Neutrophil (primary cell): ENCODE data around the gene METTL16.
"Not testable (repeated sequence)": the region's sequence is repeated elsewhere in the genome, so short reads cannot be mapped to it uniquely, and the experiment has no call there.

Source experiments
- H3K27ac ChIP-seq: fragments of 200-600 bp; sonication (generic); 2 replicates; pipeline ENCODE4 v1.5.1; 2016; ENCODE audit warnings: mild to moderate bottlenecking, moderate library complexity
- H3K27me3 ChIP-seq: fragments of 200-600 bp; sonication (generic); 2 replicates; pipeline ENCODE4 v1.6.0; 2016; ENCODE audit warnings: mild to moderate bottlenecking
- H3K36me3 ChIP-seq: fragments of 200-600 bp; sonication (generic); 2 replicates; pipeline ENCODE4 v1.5.1; 2017
- H3K4me1 ChIP-seq, 2 experiments: fragments of 200-600 bp in 1 of 2; sonication (generic) in 1 of 2; 1 replicate in 1 of 2; 2 replicates in 1 of 2; pipeline versions ENCODE4 v1.5.1 to v1.6.1; 2013 to 2016; ENCODE audit warnings: low read depth in 1 of 2, low read length in 1 of 2, mild to moderate bottlenecking in 1 of 2, moderate library complexity in 1 of 2; ENCODE audit not compliant: control insufficient read depth in 1 of 2, insufficient read depth in 1 of 2
- H3K4me3 ChIP-seq, 2 experiments: fragments of 200-600 bp in 1 of 2; sonication (generic) in 1 of 2; 1 replicate in 1 of 2; 2 replicates in 1 of 2; pipeline ENCODE4 v1.5.1; 2013 to 2016; ENCODE audit warnings: low read depth in 1 of 2, low read length in 1 of 2, mild to moderate bottlenecking in 1 of 2, moderate library complexity in 1 of 2
- H3K9me3 ChIP-seq: fragments of 200-600 bp; sonication (generic); 2 replicates; pipeline ENCODE4 v1.5.1; 2016
- TF ChIP-seq, protein P1 (sequence below): fragments of 200-600 bp; sonication (generic); IDR thresholded peaks from 2 replicates; pipeline ENCODE4 v1.5.1; 2016; ENCODE audit warnings: antibody characterized with exemption

Gene METTL16

DNA sequence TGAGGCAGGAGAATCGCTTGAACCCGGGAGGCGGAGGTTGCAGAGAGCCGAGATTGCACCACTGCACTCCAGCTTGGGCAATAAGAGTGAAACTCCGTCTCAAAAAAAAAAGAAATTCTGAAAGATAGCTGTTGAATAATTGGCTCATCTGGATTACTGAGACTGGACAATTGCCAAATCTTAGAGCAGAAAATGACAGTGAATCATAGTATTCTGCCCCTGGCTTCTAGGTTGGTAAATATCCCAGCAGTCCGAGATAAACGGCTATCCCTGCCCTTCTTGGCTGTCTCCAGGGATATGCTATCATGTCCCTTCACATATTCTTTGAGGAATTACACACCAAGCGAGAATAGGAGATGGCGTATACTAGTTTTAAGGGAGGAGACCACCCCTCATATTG is 35.5 kb upstream of the METTL16 start:
- TF ChIP-seq, protein P1, sequence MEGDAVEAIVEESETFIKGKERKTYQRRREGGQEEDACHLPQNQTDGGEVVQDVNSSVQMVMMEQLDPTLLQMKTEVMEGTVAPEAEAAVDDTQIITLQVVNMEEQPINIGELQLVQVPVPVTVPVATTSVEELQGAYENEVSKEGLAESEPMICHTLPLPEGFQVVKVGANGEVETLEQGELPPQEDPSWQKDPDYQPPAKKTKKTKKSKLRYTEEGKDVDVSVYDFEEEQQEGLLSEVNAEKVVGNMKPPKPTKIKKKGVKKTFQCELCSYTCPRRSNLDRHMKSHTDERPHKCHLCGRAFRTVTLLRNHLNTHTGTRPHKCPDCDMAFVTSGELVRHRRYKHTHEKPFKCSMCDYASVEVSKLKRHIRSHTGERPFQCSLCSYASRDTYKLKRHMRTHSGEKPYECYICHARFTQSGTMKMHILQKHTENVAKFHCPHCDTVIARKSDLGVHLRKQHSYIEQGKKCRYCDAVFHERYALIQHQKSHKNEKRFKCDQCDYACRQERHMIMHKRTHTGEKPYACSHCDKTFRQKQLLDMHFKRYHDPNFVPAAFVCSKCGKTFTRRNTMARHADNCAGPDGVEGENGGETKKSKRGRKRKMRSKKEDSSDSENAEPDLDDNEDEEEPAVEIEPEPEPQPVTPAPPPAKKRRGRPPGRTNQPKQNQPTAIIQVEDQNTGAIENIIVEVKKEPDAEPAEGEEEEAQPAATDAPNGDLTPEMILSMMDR, result no peak

GRCh38 chr17:2545393-2545792 is 33.7 kb upstream of the METTL16 start:
- no peaks in the 10 kb centered on the region for H3K9me3 ChIP-seq
- no peak overlapping the region for H3K27ac ChIP-seq
- no peaks in the 10 kb centered on the region for H3K4me1 ChIP-seq
- no peak overlapping the region for H3K4me3 ChIP-seq
- TF ChIP-seq, protein P1, result no peak
- H3K36me3 ChIP-seq, result no peaks in the 10 kb centered on the region
- no peaks in the 10 kb centered on the region for H3K27me3 ChIP-seq

More for the DNA sequence above, 35.5 kb upstream of the METTL16 start:
- Histone ChIP-seq H3K9me3 (no peaks in the 10 kb centered on the region), H3K4me3 (no peak overlapping the region), H3K27ac (no peak overlapping the region), H3K4me1 (no peaks in the 10 kb centered on the region), H3K36me3 (no peaks in the 10 kb centered on the region), H3K27me3 (peaks cover 14% of the 10 kb centered on the region)

GRCh38 chr17:2542456-2542855 is 30.8 kb upstream of the METTL16 start:
- TF ChIP-seq, protein P1, result no peak
- no peak overlapping the region for H3K27ac ChIP-seq

GRCh38 chr17:2542056-2542455 is 30.4 kb upstream of the METTL16 start:
- Histone ChIP-seq H3K27me3 (no peaks in the 10 kb centered on the region), H3K9me3 (no peaks in the 10 kb centered on the region), H3K4me1 (no peaks in the 10 kb centered on the region), H3K36me3 (no peaks in the 10 kb centered on the region), H3K27ac (no peak overlapping the region), H3K4me3 (no peak overlapping the region)
- TF ChIP-seq, protein P1, result no peak

More at GRCh38 chr17:2542456-2542855, 30.8 kb upstream of the METTL16 start:
- H3K36me3 ChIP-seq, result no peaks in the 10 kb centered on the region
- no peaks in the 10 kb centered on the region for H3K4me1 ChIP-seq
- no peaks in the 10 kb centered on the region for H3K9me3 ChIP-seq
- H3K27me3 ChIP-seq, result no peaks in the 10 kb centered on the region
- no peak overlapping the region for H3K4me3 ChIP-seq

DNA sequence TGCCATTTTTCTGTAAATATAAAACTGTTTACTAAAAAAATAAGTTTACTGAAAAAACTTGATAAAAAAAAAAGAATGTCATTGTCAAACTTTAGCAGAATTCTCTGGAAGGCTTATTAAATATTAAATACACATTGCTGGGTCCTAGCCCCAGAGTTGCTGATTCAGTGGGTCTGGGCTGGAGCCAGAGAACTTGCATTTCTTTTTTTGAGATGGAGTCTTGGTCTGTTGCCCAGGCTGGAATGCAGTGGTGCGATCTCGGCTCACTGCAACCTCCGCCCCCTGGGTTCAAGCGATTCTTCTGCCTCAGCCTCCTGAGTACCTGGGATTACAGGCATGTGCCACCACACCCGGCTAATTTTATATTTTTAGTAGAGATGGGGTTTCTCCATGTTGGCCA is 25.9 kb upstream of the METTL16 start:
- H3K4me1 ChIP-seq, H3K9me3 ChIP-seq, H3K27ac ChIP-seq, H3K27me3 ChIP-seq, H3K4me3 ChIP-seq, H3K36me3 ChIP-seq: not testable (repeated sequence)

- TF ChIP-seq, protein P1, result no peak
- Histone ChIP-seq H3K27ac (no peak overlapping the region), H3K4me1 (no peaks in the 10 kb centered on the region), H3K27me3 (peaks cover 9% of the 10 kb centered on the region), H3K9me3 (no peaks in the 10 kb centered on the region), H3K4me3 (no peak overlapping the region), H3K36me3 (no peaks in the 10 kb centered on the region)
Measured at GRCh38 chr17:2532146-2532720, 20.5 kb upstream of the METTL16 start.

DNA sequence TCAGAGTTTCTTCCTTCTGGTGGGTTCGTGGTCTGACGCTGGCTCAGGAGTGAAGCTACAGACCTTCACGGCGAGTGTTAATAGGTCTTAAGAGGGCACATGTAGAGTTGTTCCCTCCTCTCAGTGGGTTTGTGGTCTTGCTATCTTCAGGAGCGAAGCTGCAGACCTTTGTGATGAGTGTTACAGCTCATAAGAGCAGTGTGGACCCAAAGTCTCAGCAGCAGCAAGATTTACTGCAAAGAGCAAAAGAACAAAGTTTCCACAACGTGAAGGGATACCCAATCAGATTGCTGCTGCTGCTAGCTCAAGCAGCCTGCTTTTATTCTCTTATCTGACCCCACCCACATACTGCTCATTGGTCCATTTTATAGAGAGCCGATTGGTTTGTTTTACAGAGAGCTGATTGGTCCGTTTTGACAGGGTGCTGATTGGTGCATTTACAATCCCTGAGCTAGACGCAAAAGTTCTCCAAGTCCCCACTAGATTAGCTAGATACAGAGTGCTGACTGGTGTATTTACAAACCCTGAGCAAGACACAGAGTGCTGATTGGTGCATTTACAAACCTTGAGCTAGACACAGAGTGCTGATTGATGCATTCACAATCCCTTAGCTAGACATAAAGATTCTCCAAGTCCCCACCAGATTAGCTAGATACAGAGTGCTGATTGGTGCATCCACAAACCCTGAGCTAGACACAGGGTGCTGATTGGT is 19.7 kb upstream of the METTL16 start:
- H3K27me3 ChIP-seq, H3K9me3 ChIP-seq, H3K4me3 ChIP-seq, H3K4me1 ChIP-seq, H3K27ac ChIP-seq, H3K36me3 ChIP-seq: not testable (repeated sequence)

- not testable (repeated sequence) for H3K4me1 ChIP-seq, H3K9me3 ChIP-seq, H3K27me3 ChIP-seq, H3K36me3 ChIP-seq, H3K4me3 ChIP-seq, H3K27ac ChIP-seq
Measured at GRCh38 chr17:2521775-2522410, 10.2 kb upstream of the METTL16 start.
